HG03175 (cell line): Measurements from ENCODE around the gene ATRX.
"Not testable (repeated sequence)": the region's sequence is repeated elsewhere in the genome, so short reads cannot be mapped to it uniquely, and the experiment has no call there.

Experiments
- ATAC-seq: cut with Tn5 transposase; IDR thresholded peaks from one replicate; pipeline ENCODE4 v1.9.1; 2021; ENCODE audit warnings: mild to moderate bottlenecking, moderate library complexity; ENCODE audit not compliant: unreplicated experiment

The ATRX gene

GRCh38 chrX:77635373-77635772 lies 150.6 kb downstream of the ATRX start:
- no peak for ATAC-seq

- ATAC-seq = no peak
Observed at GRCh38 chrX:77628294-77629025, 157.6 kb downstream of the ATRX start.

- no peak for ATAC-seq
Observed at GRCh38 chrX:77622672-77623071, 163.3 kb downstream of the ATRX start.

- no peak for ATAC-seq
Observed at GRCh38 chrX:77622233-77622632, 163.8 kb downstream of the ATRX start.

- not testable (repeated sequence) for ATAC-seq
Observed at GRCh38 chrX:77621453-77621852, 164.6 kb downstream of the ATRX start.

GRCh38 chrX:77617206-77617605 lies 168.8 kb downstream of the ATRX start:
- no peak for ATAC-seq

- ATAC-seq = no peak
Observed at GRCh38 chrX:77603635-77604336, 182.2 kb downstream of the ATRX start.

GRCh38 chrX:77597511-77597910 lies 188.5 kb downstream of the ATRX start:
- no peak for ATAC-seq

- ATAC-seq = no peak
Observed at GRCh38 chrX:77597090-77597489, 188.9 kb downstream of the ATRX start.

- ATAC-seq = no peak
Observed at GRCh38 chrX:77595848-77596247, 190.2 kb downstream of the ATRX start.

GRCh38 chrX:77572322-77572721 lies 213.7 kb downstream of the ATRX start:
- ATAC-seq = no peak

- no peak for ATAC-seq
Observed at GRCh38 chrX:77565278-77565677, 220.7 kb downstream of the ATRX start.

GRCh38 chrX:77564823-77565222 lies 221.2 kb downstream of the ATRX start:
- ATAC-seq = no peak

- ATAC-seq = no peak
Observed at GRCh38 chrX:77561372-77561771, 224.6 kb downstream of the ATRX start.

GRCh38 chrX:77556276-77556675 lies 229.7 kb downstream of the ATRX start:
- ATAC-seq = no peak

- ATAC-seq = no peak
Observed at GRCh38 chrX:77548751-77549150, 237.3 kb downstream of the ATRX start.

- ATAC-seq = not testable (repeated sequence)
Observed at GRCh38 chrX:77539778-77540177, 246.2 kb downstream of the ATRX start.

- ATAC-seq = not testable (repeated sequence)
Observed at GRCh38 chrX:77531261-77531660, 254.8 kb downstream of the ATRX start.

GRCh38 chrX:77528034-77528433 lies 258.0 kb downstream of the ATRX start:
- ATAC-seq = no peak

GRCh38 chrX:77527233-77528001 lies 258.6 kb downstream of the ATRX start:
- ATAC-seq = no peak

- no peak for ATAC-seq
Observed at GRCh38 chrX:77519765-77520164, 266.3 kb downstream of the ATRX start.

- ATAC-seq = no peak
Observed at GRCh38 chrX:77514177-77514576, 271.8 kb downstream of the ATRX start.
